Right renal cortex interstitium (tissue), 3 donors: Measurements from ENCODE around the gene DPH7. TPM values are rescaled to one million over a fixed set of nuclear protein-coding genes. Genes with fewer than 3 reads are reported as not detected.
"Not testable (repeated sequence)": the region's sequence is repeated elsewhere in the genome, so short reads cannot be mapped to it uniquely, and the experiment has no call there.

Source experiments
- DNase-seq, 3 donors: peaks; one replicate each; pipeline ENCODE4 v3.0.0-alpha.2; 2013; ENCODE audit warnings: low read depth in 3 of 3, low spot score in 2 of 3
- polyA plus RNA-seq, 3 donors: library from polyadenylated mRNA; unstranded; fragments of 120-200 nt; gene quantifications; one replicate each; pipeline ENCODE4 v1.2.1, GENCODE V29; 2013; ENCODE audit not compliant: insufficient read length in 3 of 3

DPH7 gene
- polyA plus RNA-seq, 3 donors: 33.1 to 38.3 (median 35.5) TPM

GRCh38 chr9:137606734-137607138 is 28.0 kb upstream of the DPH7 start:
- no peak for DNase-seq

GRCh38 chr9:137606005-137606621 is 27.4 kb upstream of the DPH7 start:
- no peak for DNase-seq

GRCh38 chr9:137605121-137606004 is 26.6 kb upstream of the DPH7 start, which contains the start of gene ARRDC1:
Gene ARRDC1 (plus strand): TSS chr9:137605686. CDS start chr9:137605718, 32 bp downstream.
- peak in 2 of 3 donors; percentile 78 to 79 for DNase-seq

GRCh38 chr9:137604345-137605086 is 25.8 kb upstream of the DPH7 start:
- DNase-seq: no peak

GRCh38 chr9:137603879-137604278 is 25.2 kb upstream of the DPH7 start:
- no peak for DNase-seq

- no peak for DNase-seq
Measured at GRCh38 chr9:137602661-137603060, 23.9 kb upstream of the DPH7 start.

GRCh38 chr9:137598943-137599342 is 20.2 kb upstream of the DPH7 start:
- DNase-seq: no peak

GRCh38 chr9:137596577-137596976 is 17.9 kb upstream of the DPH7 start:
- DNase-seq: not testable (repeated sequence)

GRCh38 chr9:137593176-137593575 is 14.5 kb upstream of the DPH7 start:
- no peak for DNase-seq

- DNase-seq: no peak
Measured at GRCh38 chr9:137592767-137593166, 14.0 kb upstream of the DPH7 start.

- peak in 2 of 3 donors; percentile 79 to 82 for DNase-seq
Measured at GRCh38 chr9:137590469-137591383, 12.0 kb upstream of the DPH7 start, which contains the start of gene ZMYND19. Gene ZMYND19 (minus strand): TSS chr9:137590512. CDS start chr9:137590263, 249 bp downstream.

GRCh38 chr9:137590123-137590468 is 11.4 kb upstream of the DPH7 start:
- DNase-seq: no peak

- DNase-seq: no peak
Measured at GRCh38 chr9:137589441-137590122, 10.9 kb upstream of the DPH7 start.

GRCh38 chr9:137588891-137589290 is 10.2 kb upstream of the DPH7 start:
- no peak for DNase-seq

- DNase-seq: no peak
Measured at GRCh38 chr9:137588311-137588710, 9.6 kb upstream of the DPH7 start.

GRCh38 chr9:137586854-137587253 is 8.1 kb upstream of the DPH7 start:
- no peak for DNase-seq

- no peak for DNase-seq
Measured at GRCh38 chr9:137583957-137584356, 5.2 kb upstream of the DPH7 start.

- no peak for DNase-seq
Measured at GRCh38 chr9:137583347-137583746, 4.6 kb upstream of the DPH7 start.

GRCh38 chr9:137582286-137582860 is 3.6 kb upstream of the DPH7 start:
- no peak for DNase-seq
